NB4 (cell line): Measurements from ENCODE around the gene GNG13.

ENCODE experiments used
- CTCF ChIP-seq: IDR thresholded peaks from one replicate; pipeline ENCODE4 v1.5.1; 2012; ENCODE audit warnings: low read depth, low read length
- POLR2A ChIP-seq: IDR thresholded peaks from 2 replicates; pipeline ENCODE4 v1.6.1; 2011; ENCODE audit warnings: mild to moderate bottlenecking; ENCODE audit not compliant: insufficient read length; ENCODE audit errors: extremely low read depth

- TF ChIP-seq POLR2A (no peak), CTCF (no peak)
Measured at GRCh38 chr16:802914-803753, 2.6 kb upstream of the GNG13 start.
